HepG2 (cell line): ENCODE results near the gene TIMM44. TPM values are rescaled to one million over a fixed set of nuclear protein-coding genes. Genes with fewer than 3 reads are reported as not detected.

Source experiments
- AHDC1 ChIP-seq: sonication (generic); formaldehyde crosslinking; IDR thresholded peaks from 2 replicates; pipeline ENCODE4 v1.5.1; 2020; ENCODE audit warnings: mild to moderate bottlenecking, missing genetic modification reagents, borderline replicate concordance
- ATF7-NPFF ChIP-seq: sonication (generic); formaldehyde crosslinking; IDR thresholded peaks from 2 replicates; pipeline ENCODE4 v1.8.1; 2023; ENCODE audit warnings: mild to moderate bottlenecking, low read depth, missing genetic modification reagents, moderate library complexity
- CEBPG ChIP-seq: IDR thresholded peaks from 2 replicates; pipeline ENCODE4 v1.6.1; 2016
- DMAP1 ChIP-seq: IDR thresholded peaks from 2 replicates; pipeline ENCODE4 v1.6.1; 2016
- E2F2 ChIP-seq: sonication (generic); formaldehyde crosslinking; IDR thresholded peaks from 2 replicates; pipeline ENCODE4 v1.4.0; 2020; ENCODE audit warnings: missing genetic modification reagents, borderline replicate concordance
- FOXO4 ChIP-seq: sonication (generic); formaldehyde crosslinking; conservative IDR thresholded peaks from 2 replicates; pipeline ENCODE4 v1.8.1; 2023; ENCODE audit warnings: missing genetic modification reagents
- GTF3A ChIP-seq: sonication (generic); formaldehyde crosslinking; conservative IDR thresholded peaks from 2 replicates; pipeline ENCODE4 v1.4.0; 2020; ENCODE audit warnings: mild to moderate bottlenecking, missing genetic modification reagents
- KDM5B ChIP-seq: sonication (generic); formaldehyde crosslinking; IDR thresholded peaks from 2 replicates; pipeline ENCODE4 v1.4.0; 2020; ENCODE audit warnings: missing genetic modification reagents, mild to moderate bottlenecking, borderline replicate concordance
- KLF12 ChIP-seq: sonication (generic); formaldehyde crosslinking; IDR thresholded peaks from 2 replicates; pipeline ENCODE4 v1.4.0; 2020; ENCODE audit warnings: missing genetic modification reagents, borderline replicate concordance
- LBX2 ChIP-seq: sonication (generic); formaldehyde crosslinking; IDR thresholded peaks from 2 replicates; pipeline ENCODE4 v1.5.0; 2020; ENCODE audit warnings: missing genetic modification reagents, mild to moderate bottlenecking, borderline replicate concordance
- SAP130 ChIP-seq: IDR thresholded peaks from 2 replicates; pipeline ENCODE4 v1.6.1; 2016; ENCODE audit warnings: low read depth
- SIN3B ChIP-seq: fragments of 150-350 bp; IDR thresholded peaks from 2 replicates; pipeline ENCODE4 v1.6.1; 2014; ENCODE audit warnings: low read length
- SP4 ChIP-seq: sonication (generic); formaldehyde crosslinking; IDR thresholded peaks from 2 replicates; pipeline ENCODE4 v1.8.1; 2023; ENCODE audit warnings: mild to moderate bottlenecking, missing genetic modification reagents
- SRF ChIP-seq: IDR thresholded peaks from 2 replicates; pipeline ENCODE4 v1.6.1; 2011; ENCODE audit warnings: mild to moderate bottlenecking, low read depth, low read length, moderate library complexity
- SRSF4 ChIP-seq: fragments of 200-400 bp; formaldehyde crosslinking; IDR thresholded peaks from one replicate; pipeline ENCODE4 v1.6.1; 2018; ENCODE audit warnings: mild to moderate bottlenecking, low read depth, low read length, moderate library complexity; ENCODE audit not compliant: poor library complexity, severe bottlenecking
- TAF15 ChIP-seq: fragments of 200-400 bp; formaldehyde crosslinking; IDR thresholded peaks from one replicate; pipeline ENCODE4 v1.6.1; 2018; ENCODE audit warnings: mild to moderate bottlenecking, low read depth, low read length; ENCODE audit not compliant: poor library complexity, severe bottlenecking
- ZFAT ChIP-seq: sonication (generic); formaldehyde crosslinking; conservative IDR thresholded peaks from 2 replicates; pipeline ENCODE4 v1.8.1; 2023; ENCODE audit warnings: missing genetic modification reagents, inconsistent platforms
- ZFYVE20 ChIP-seq: sonication (generic); formaldehyde crosslinking; IDR thresholded peaks from 2 replicates; pipeline ENCODE4 v1.8.0; 2023; ENCODE audit warnings: low read depth, mild to moderate bottlenecking, moderate library complexity, missing genetic modification reagents, borderline replicate concordance
- ZNF235 ChIP-seq: sonication (generic); formaldehyde crosslinking; IDR thresholded peaks from 2 replicates; pipeline ENCODE4 v1.8.1; 2023; ENCODE audit warnings: mild to moderate bottlenecking, missing genetic modification reagents, borderline replicate concordance
- ZNF605 ChIP-seq: sonication (generic); formaldehyde crosslinking; IDR thresholded peaks from 2 replicates; pipeline ENCODE4 v1.8.0; 2022; ENCODE audit warnings: mild to moderate bottlenecking, missing genetic modification reagents
- ZNF619 ChIP-seq: sonication (generic); formaldehyde crosslinking; IDR thresholded peaks from 2 replicates; pipeline ENCODE4 v1.4.0; 2020; ENCODE audit warnings: mild to moderate bottlenecking, missing genetic modification reagents
- ZNF644 ChIP-seq: IDR thresholded peaks from 2 replicates; pipeline ENCODE4 v1.6.1; 2016; ENCODE audit warnings: low read depth
- ZNF713 ChIP-seq: sonication (generic); formaldehyde crosslinking; IDR thresholded peaks from 2 replicates; pipeline ENCODE4 v1.4.0; 2020; ENCODE audit warnings: mild to moderate bottlenecking, missing genetic modification reagents
- polyA plus RNA-seq, 8 experiments: library from polyadenylated mRNA; depleted of rRNA in 3 of 8; stranded (reverse) in 7 of 8; unstranded in 1 of 8; fragments of >200 nt; fragmentation: Illumina TruSeq in 4 of 8; extraction: Trizol in 4 of 8; gene quantifications; 2 replicates each; pipeline versions ENCODE4 v1.2.1 to v1.2.3, GENCODE V29; 2011 to 2016; ENCODE audit warnings: low read depth in 4 of 8, missing spikeins in 1 of 8, mixed read lengths in 1 of 8; ENCODE audit not compliant: insufficient read depth in 1 of 8
- total RNA-seq, 5 experiments: library from RNA; depleted of rRNA; stranded (reverse); fragments of >200 nt; fragmentation: Illumina TruSeq; extraction: Trizol; gene quantifications; 2 replicates each; pipeline ENCODE4 v1.2.3, GENCODE V29; 2016; ENCODE audit warnings: low read depth in 1 of 5

TIMM44 gene
- total and polyA plus RNA-seq, 2 of the 13 experiments (the other 11 are each of a cell fraction or from before 2014, with no cell fraction given) = 42.9 to 72.6 TPM

- no peak for TF ChIP-seq E2F2 (CRISPR knock-in tag)
- TF ChIP-seq CEBPG = peak; percentile 17; the same call in 1 of the 2 replicates
- TF ChIP-seq ATF7-NPFF (CRISPR knock-in tag) = 0 out of 2 replicates have a peak, but pooled peaks have one; percentile 15
- no peak for TF ChIP-seq GTF3A
- no peak; the same call in 1 of the 2 replicates for TF ChIP-seq SP4 (CRISPR knock-in tag)
- no peak for TF ChIP-seq DMAP1
- TF ChIP-seq ZNF235 = 0 out of 2 replicates have a peak, but pooled peaks have one; percentile 13
- TF ChIP-seq ZFAT = no peak
- TF ChIP-seq ZNF619 (CRISPR knock-in tag) = 0 out of 2 replicates have a peak, but pooled peaks have one; percentile 2
- 0 out of 2 replicates have a peak, but pooled peaks have one; percentile 23 for TF ChIP-seq ZNF605 (CRISPR knock-in tag)
- 0 out of 2 replicates have a peak, but pooled peaks have one; percentile 57 for TF ChIP-seq FOXO4 (CRISPR knock-in tag)
- TF ChIP-seq KDM5B (CRISPR knock-in tag) = no peak
- no peak for TF ChIP-seq LBX2
- no peak for TF ChIP-seq SRF
- TF ChIP-seq AHDC1 (CRISPR knock-in tag) = no peak
- TF ChIP-seq ZFYVE20 (CRISPR knock-in tag) = no peak
- TF ChIP-seq SIN3B = 0 out of 2 replicates have a peak, but pooled peaks have one; percentile 7
- no peak for TF ChIP-seq TAF15
- no peak for TF ChIP-seq SRSF4
- no peak for TF ChIP-seq KLF12 (CRISPR knock-in tag)
- no peak for TF ChIP-seq ZNF713 (CRISPR knock-in tag)
- no peak for TF ChIP-seq ZNF644 (CRISPR knock-in tag)
- peak; percentile 43 for TF ChIP-seq SAP130 (CRISPR knock-in tag)
These were observed 803 bp upstream of the TIMM44 start (continued) for GRCh38 chr19:7944177-7944761.
